SW480 (cell line): ENCODE measurements around the gene STXBP2.

Experiments used
- DNase-seq: peaks from one replicate; pipeline ENCODE4 v3.0.0-alpha.2; 2016; ENCODE audit warnings: low spot score

STXBP2 gene

GRCh38 chr19:7679771-7680605 lies 43.1 kb downstream of the STXBP2 start:
- no peak for DNase-seq

DNA sequence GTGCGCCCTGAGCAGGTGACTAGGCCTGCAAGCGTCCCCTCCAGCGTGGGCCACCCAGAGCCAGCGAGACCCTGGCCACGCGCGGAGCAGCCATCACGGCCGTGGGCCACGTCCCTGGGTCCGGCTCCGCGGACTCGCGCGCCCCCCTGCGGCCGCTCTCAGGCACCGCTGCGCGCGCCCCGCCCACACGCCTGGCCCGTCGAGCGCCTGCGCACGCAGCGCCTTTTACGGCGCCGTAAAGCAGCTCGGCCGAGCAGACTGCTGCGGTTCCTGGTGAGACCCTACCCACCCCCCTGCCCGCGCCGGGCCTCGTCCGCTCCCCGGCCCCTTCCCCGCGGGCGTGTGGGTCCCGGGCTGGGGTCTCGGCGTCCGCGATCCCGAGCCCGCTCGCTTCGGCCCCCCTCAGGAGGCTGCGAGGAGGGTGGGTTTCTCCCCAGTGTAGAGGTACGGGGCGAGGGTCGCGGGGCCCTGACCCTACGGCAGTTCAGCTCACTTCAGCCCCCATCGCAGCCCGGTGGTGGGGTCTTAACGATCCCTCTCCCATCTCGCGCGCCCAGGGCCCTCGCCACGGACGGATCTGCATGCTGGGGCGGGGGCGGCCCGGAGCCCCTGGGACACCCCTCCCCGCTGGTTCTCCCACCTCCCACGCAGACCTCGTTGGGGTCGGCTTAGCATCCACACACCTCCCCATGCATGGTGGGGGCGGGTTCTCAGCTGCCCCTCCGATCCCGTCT lies 43.9 kb downstream of the STXBP2 start, which contains the start of gene TRAPPC5:
TSS of gene TRAPPC5 (plus strand) at position 228 of the 734 bp plus-strand sequence. CDS start 1,421 bp downstream, outside the sequence.
- peak; percentile 57 for DNase-seq

- DNase-seq: peak; percentile 28
Observed at GRCh38 chr19:7681340-7682174, 44.6 kb downstream of the STXBP2 start.

DNA sequence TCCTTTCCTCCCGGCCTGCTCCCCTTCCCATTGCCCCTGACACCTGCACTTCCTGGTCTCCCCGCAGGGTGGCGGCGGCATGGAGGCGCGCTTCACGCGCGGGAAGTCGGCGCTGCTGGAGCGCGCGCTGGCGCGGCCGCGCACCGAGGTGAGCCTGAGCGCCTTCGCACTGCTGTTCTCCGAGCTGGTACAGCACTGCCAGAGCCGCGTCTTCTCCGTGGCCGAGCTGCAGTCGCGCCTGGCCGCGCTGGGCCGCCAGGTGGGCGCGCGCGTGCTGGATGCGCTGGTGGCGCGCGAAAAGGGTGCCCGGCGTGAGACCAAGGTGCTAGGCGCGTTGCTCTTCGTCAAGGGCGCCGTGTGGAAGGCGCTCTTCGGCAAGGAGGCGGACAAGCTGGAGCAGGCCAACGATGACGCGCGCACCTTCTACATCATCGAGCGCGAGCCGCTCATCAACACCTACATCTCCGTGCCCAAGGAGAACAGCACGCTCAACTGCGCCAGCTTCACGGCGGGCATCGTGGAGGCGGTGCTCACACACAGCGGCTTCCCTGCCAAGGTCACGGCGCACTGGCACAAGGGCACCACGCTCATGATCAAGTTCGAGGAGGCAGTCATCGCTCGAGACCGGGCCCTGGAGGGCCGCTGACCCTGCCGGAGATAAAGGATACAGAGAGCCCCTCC lies 45.4 kb downstream of the STXBP2 start:
- no peak for DNase-seq

DNA sequence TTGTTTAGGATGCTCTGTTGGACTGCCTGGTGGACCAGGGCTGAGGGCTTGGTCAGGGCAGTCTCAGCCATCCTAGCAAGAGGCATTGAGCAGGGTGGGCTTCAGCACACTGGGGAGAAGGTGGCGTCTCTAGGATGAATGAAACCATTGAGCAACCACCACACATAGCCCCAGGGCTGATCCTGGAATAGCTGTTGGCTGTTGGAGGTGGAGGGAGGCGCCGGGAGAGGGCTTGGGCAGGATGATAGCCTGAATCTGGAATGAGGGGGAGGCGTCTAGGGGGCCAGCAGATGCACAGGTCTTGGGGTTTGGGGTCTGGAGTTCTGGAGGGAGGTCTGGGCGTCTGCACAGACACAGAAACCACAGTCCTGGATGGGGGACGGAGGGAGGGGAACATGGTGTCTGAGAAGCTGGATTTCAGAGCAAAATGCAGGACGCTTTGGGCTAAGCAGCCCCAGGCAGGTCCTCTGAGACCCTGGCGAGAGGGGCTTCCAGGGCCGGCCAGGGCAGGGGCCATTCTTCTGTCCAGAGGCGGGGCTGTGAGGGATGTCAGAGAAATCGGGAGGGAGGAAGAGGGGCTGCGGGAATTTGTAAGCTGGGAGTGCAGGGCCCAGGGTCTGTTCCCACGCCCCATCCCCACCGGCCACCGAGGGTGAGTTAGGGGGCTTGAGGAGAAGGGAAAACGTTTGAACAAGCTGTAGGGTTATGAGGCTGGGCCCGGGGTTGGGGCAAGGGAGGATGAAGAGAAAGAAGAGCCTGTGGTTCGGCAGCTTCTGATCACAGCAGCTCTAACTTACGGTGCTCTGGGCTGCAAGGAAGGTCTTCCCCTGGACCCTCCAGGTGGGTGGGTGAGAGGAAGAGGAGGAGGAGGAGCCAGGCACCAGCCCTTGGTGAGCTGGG lies 48.9 kb downstream of the STXBP2 start:
- no peak for DNase-seq

DNA sequence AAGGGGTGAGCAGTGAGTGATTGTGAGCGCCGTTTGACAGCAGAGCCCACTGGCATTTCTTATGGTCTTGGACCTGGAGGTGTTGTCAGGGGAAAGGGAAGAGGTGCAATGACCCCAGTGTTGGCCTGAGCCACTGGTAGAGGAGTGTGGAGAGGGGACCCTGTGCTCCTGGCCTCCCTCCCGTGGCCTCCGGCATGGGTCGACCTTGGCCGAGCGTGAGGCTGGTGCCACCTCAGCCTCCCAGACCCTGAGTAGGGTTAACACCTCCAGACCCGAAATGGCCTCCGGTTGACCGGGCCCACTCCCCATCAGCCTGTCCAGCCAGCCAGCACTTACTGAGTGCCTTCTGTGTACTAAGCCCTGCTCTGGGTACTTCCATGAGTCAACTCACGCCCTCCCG lies 50.3 kb downstream of the STXBP2 start:
- DNase-seq: no peak

DNA sequence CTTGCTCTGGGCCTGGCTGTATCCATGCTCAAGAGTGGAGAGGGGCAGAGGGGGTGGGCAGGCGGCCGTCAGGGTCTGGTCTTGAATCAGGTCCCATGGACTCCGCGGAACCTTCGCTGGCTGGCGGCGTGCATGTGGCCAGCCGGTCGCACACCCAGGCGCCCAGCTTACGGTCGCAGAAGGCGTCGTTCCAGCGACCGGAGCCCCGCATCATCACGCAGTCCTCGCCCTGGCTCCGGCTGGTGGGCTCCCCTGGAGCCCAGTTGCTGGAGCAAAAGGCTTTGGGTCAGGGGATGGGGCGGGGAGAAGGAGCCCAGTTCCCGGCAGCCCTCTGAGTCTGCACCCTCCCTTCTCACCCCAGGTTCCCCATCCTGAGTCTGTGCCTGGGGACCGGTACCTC lies 52.3 kb downstream of the STXBP2 start:
- DNase-seq: no peak

- DNase-seq: no peak
Observed at GRCh38 chr19:7690779-7691258, 53.9 kb downstream of the STXBP2 start.

DNA sequence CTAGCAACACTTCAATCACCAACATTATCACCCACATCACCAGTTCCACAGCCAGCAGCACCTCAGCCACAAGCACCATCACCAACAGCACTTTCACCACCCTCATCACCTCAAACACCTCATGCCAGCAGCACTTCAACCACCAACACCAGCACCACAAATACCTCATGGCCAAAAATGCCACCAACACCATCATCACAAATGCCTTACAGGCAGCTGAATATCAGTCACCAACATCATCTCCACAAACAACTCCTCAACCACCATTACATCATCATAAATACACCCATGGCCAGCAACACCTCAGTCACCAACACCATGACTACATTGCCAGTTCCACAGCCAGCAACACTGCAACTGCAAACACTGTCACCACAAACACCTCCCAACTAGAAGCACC lies 54.6 kb downstream of the STXBP2 start:
- DNase-seq: no peak

GRCh38 chr19:7692417-7693088 lies 55.6 kb downstream of the STXBP2 start:
- no peak for DNase-seq

- no peak for DNase-seq
Observed at GRCh38 chr19:7694499-7694898, 57.6 kb downstream of the STXBP2 start.
